GM19238 (cell line): ENCODE results near the gene LAMB1.
"Not testable (repeated sequence)": the region's sequence is repeated elsewhere in the genome, so short reads cannot be mapped to it uniquely, and the experiment has no call there.

ENCODE experiments used
- DNase-seq: peaks from one replicate; pipeline ENCODE4 v3.0.0; 2011; ENCODE audit warnings: low spot score; ENCODE audit not compliant: insufficient read length

Gene LAMB1

GRCh38 chr7:108002726-108003598, at the start of gene LAMB1:
TSS of gene LAMB1 (minus strand) at chr7:108003161. CDS start at chr7:108002885, 276 bp downstream.
- DNase-seq = no peak

DNA sequence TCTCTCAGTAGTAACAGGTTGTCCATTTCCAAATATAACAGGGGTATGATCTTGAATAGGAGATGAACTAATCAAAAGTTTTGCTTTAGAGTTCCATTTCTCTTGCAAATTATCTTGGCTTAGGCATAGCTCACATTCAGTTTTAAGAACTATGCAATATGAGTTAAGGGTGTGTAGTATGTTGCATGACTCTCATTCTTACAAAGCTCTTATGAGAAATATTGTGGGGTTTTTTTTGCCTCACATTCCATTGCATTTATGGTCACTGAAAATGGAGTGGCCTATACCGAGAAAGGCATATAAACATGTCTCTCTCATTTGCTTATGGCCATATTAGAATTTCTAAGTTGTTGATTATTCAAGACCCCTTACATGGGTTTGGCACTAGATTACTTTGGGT, 48.5 kb upstream of the LAMB1 start:
- no peak for DNase-seq

- no peak for DNase-seq
Observed at GRCh38 chr7:108049962-108050361, 47.0 kb upstream of the LAMB1 start.

- no peak for DNase-seq
Observed at GRCh38 chr7:108048422-108048821, 45.5 kb upstream of the LAMB1 start.

DNA sequence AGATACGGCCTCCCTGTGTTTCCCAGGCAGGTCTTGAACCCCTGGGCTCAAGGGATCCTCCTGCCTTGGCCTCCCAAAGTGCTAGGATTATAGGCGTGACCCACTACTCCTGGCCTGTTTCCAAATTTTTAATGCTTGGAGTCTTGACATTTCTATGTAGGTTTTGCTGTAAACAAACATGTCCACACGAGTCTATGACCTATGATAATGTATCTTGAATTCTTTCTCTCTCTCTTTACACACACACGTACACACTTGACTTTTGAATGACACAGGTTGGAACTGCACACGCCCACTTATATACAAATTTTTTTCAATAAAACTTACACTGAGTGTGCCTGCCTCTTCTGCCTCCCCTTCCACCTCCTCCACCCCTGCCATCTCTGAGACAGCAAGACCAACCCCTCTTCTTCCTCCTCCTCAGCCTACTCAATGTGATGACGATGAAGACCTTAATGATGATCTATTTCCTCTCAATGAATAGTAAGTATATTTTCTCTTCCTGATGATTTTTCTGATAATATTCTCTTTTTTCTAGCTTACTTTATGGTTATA, 44.1 kb upstream of the LAMB1 start:
- no peak for DNase-seq

- DNase-seq = no peak
Observed at GRCh38 chr7:108045669-108046068, 42.7 kb upstream of the LAMB1 start.

DNA sequence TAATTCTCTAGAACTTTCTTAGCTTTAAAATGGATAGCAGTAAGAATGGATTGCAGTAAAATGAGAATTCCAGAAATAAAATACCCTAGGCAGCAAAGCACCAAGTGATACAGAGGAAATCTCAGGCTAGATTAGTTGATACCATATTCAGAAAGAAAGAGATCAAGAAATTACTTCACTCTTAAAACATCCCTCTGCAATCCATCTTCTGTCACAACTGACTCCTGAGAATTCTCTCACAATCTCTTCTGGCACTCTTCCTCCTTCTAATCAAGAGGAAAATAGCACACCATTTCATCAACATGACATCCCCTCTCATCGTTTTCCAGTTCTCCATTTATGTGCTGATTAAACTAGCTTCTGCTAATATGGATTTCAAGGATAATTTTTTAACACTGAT, 42.2 kb upstream of the LAMB1 start:
- DNase-seq = no peak

DNA sequence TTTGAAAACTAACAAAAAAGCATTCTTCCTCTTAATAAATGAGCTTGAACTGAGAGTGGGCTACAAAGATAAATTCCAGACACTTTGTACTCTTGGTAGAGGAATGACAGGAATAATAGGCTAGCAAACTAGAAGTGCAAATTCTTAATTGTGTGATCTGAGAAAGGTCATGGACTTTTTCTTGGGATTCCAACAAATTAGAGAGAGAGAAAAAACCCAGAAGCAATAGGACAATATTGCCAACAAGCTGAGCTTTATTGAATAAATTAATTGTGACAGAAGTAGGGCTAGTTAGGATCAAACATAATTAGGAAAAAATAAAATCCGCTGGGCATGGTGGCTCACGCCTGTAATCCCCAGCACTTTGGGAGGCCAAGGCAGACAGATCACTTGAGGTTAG, 41.4 kb upstream of the LAMB1 start:
- no peak for DNase-seq

- DNase-seq = no peak
Observed at GRCh38 chr7:108038986-108039385, 36.0 kb upstream of the LAMB1 start.

GRCh38 chr7:108037741-108038140, 34.8 kb upstream of the LAMB1 start:
- DNase-seq = no peak

DNA sequence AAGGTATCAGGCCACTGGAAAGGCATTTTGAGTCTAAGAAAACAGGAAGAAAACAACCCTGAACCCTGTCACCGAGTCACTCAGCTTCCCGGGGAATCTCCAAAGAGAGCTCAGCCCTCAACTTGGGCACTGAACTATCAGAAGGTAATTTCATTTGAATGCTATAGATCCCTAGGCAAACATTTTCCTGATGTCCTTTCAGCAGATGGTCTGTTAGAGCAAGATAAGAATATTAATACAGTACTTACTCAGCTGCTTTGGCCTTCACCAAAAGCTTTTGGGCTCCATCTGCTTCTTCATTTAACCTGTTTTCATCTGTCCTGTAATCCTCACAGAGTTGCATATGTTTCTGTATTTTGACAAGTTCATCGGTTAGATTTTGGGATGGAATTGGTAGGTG, 34.2 kb upstream of the LAMB1 start:
- no peak for DNase-seq

- no peak for DNase-seq
Observed at GRCh38 chr7:108034586-108034985, 31.6 kb upstream of the LAMB1 start.

DNA sequence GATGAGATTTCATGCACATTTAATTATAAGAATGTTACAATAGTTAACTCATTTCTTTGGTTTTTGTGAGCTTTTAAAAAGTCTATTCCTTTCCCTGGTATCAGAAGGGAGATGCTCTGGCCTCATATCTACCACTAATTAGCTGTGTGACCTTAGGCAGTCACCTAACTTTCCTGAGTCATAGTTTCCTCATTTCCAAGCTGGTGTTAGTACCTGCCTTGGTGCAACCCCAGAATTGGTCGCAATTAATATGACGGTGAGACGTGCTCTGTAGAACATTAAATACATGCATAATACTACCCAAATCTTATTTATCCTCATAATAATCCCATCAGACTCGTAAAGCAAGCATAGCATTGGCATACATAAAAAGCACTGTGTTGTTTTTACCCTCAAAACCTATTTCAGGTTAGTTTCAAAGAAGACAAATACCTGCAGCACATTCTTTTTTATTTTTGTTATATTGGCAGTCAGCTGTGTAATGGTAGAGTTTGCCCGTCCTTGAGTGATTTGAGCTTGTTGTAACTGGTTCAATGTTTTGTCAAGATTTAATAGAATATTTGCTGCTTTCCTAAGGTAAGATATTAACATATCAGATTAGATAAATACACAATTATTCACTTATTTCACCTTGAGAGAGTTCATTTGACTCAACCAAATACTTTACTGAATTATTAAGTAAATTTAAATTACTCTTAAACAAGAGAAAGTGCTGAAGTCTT, 31.0 kb upstream of the LAMB1 start:
- DNase-seq = no peak

DNA sequence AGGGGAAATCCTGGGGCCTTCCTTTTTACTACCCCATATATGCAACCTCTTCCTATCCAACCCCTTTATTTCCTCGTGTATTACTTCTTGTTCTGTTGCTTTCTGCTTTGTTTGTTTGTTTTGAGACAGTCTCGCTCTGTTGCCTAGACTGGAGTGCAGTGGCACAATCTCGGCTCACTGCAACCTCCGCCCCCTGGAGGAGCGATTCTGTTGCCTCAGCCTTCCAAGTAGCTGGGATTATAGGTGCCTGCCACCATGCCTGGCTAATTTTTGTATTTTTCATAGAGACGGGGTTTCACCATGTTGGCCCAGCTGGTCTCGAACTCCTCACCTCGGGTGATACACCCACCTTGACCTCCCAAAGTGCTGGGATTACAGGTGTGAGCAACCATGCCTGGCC, 30.3 kb upstream of the LAMB1 start:
- DNase-seq = not testable (repeated sequence)

DNA sequence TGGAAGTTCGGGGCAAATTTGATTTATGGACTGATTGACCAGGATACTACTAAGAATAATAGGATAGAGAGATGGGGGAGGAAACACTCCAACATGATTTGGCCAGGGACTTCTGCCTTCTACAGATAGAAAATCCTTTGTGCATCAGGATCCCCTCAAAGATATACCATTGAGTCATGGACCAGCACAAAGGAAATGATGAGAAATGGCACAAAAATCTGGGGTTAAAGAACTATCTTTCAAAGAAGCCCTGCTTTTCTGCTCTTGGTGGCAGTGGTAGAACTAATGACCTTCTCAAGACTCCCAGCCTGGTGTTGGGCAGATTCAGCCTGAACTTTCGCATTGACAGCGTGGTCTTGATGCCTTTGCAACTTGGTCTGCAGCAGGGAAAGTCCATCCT, 27.6 kb upstream of the LAMB1 start:
- DNase-seq = no peak

- no peak for DNase-seq
Observed at GRCh38 chr7:108029034-108029433, 26.1 kb upstream of the LAMB1 start.

DNA sequence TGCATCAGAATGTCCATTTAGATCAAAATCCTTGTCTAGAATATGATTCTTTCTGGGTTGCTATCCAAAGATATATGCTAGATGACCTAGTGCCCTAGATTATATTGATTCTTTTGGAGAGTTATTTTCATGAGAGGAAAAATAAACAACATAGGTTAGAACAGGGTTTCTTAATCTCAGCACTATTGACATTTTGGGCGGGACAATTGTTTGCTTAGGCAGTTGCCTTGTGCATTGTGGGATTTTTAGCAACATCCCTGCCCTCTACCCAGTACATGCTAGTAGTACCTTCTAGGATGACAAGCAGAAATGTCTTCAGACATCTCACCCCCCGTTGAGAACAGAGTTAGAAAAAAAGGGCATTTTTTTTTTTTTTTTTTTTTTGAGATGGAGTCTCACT, 25.1 kb upstream of the LAMB1 start:
- DNase-seq = no peak

GRCh38 chr7:108027239-108027638, 24.3 kb upstream of the LAMB1 start:
- DNase-seq = no peak

- no peak for DNase-seq
Observed at GRCh38 chr7:108026647-108027046, 23.7 kb upstream of the LAMB1 start.

GRCh38 chr7:108026116-108026515, 23.2 kb upstream of the LAMB1 start:
- DNase-seq = no peak

DNA sequence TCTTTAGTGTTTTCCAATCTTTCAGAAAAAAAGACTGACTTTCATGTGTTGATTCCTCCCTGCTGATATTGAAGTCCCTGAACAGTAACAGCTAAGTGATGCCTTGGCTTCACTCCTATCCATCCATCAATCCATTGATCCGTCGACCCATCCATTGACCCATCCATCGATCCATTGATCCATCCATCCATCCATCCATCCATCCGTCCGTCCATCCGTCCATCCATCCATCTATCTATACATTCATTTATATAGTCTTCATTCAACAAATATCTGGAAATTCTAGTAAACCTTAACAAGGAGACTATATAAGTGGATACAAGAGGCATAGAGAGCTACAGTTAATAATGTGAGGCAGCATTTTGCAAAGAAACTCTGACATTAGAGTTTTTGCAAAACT, 21.6 kb upstream of the LAMB1 start:
- no peak for DNase-seq

DNA sequence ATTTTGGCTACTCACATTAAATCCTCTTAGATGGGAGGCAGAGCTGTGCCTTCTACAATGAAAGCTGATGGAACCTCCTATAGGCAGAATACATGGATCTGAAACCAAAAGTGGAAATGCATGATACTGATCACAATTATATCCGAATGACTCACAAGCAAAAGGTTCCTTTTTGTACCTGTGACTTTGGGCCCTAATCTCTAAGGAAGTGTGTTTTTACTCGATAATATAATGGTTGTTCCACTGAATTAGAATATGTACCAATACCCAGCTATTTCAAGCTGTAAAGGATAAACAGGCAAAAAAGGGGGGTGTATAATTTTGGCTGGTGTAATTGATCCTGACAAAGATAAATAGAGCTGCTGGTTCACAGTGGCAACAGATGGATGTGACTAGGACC, 17.6 kb upstream of the LAMB1 start:
- DNase-seq = no peak
